SK-N-SH (cell line): ENCODE measurements around the gene PLLP. TPM values are rescaled to one million over a fixed set of nuclear protein-coding genes. Genes with fewer than 3 reads are reported as not detected.

Experiments used
- CTCF ChIA-PET: fragments of 300-600, 350-600 bp; formaldehyde crosslinking; extraction: SDS; loops from one replicate; lab custom pipeline; 2021; lab: Yijun Ruan, JAX
- POLR2A ChIA-PET: fragments of 350-600 bp; sonication (Branson Sonifier 250); formaldehyde crosslinking; extraction: SDS; loops from one replicate; lab custom pipeline; 2020; ENCODE audit warnings: antibody characterized with exemption, inconsistent platforms; lab: Yijun Ruan, JAX
- DNase-seq: peaks from one replicate; pipeline ENCODE4 v3.0.0; 2012
- H2AFZ ChIP-seq: fragments of 200-600 bp; sonication (generic); 2 replicates; pipeline ENCODE4 v1.8.1; 2016; ENCODE audit warnings: antibody characterized with exemption, mild to moderate bottlenecking, low read depth
- H3F3A ChIP-seq: fragments of 200-600 bp; sonication (generic); replicated peaks from 2 replicates; pipeline ENCODE3; 2016; ENCODE audit warnings: antibody characterized with exemption, mild to moderate bottlenecking; ENCODE audit not compliant: insufficient read depth
- H3K27ac ChIP-seq, 2 experiments: fragments of 200-500 bp in 1 of 2; fragments of 200-600 bp in 1 of 2; sonication (Bioruptor generic) in 1 of 2; sonication (generic), shearing (Covaris generic) in 1 of 2; 2 replicates each; pipeline versions ENCODE4 v1.5.1 to v1.6.1; 2014 to 2016; ENCODE audit warnings: low read depth in 2 of 2, inconsistent platforms in 1 of 2, low read length in 1 of 2, mild to moderate bottlenecking in 1 of 2, mixed read lengths in 1 of 2
- H3K27me3 ChIP-seq: fragments of 200-600 bp; sonication (generic), shearing (Covaris generic); 2 replicates; pipeline ENCODE4 v1.6.1; 2016; ENCODE audit warnings: mixed run types; ENCODE audit not compliant: insufficient read depth
- H3K36me3 ChIP-seq, 2 experiments: fragments of 200-500 bp in 1 of 2; fragments of 200-600 bp in 1 of 2; sonication (Bioruptor generic) in 1 of 2; sonication (generic) in 1 of 2; replicated peaks in 1 of 2; 2 replicates each; pipeline versions ENCODE3 to v1.5.1; 2014 to 2016; ENCODE audit warnings: low read length in 1 of 2, mild to moderate bottlenecking in 1 of 2; ENCODE audit not compliant: insufficient read depth in 2 of 2, control insufficient read depth in 1 of 2
- H3K4me1 ChIP-seq, 2 experiments: fragments of 200-500 bp in 1 of 2; fragments of 200-600 bp in 1 of 2; sonication (Bioruptor generic) in 1 of 2; sonication (generic), shearing (Covaris generic) in 1 of 2; 2 replicates each; pipeline versions ENCODE4 v1.5.1 to v1.6.1; 2014 to 2016; ENCODE audit warnings: low read depth in 1 of 2, low read length in 1 of 2, mixed run types in 1 of 2; ENCODE audit not compliant: insufficient read depth in 2 of 2, control insufficient read depth in 1 of 2
- H3K4me2 ChIP-seq: fragments of 200-600 bp; sonication (generic), shearing (Covaris generic); 2 replicates; pipeline ENCODE4 v1.6.1; 2017; ENCODE audit warnings: mixed run types
- H3K4me3 ChIP-seq, 2 experiments: fragments of 200-500 bp in 1 of 2; fragments of 200-600 bp in 1 of 2; sonication (Bioruptor generic) in 1 of 2; sonication (generic), shearing (Covaris generic) in 1 of 2; 2 replicates each; pipeline versions ENCODE4 v1.5.1 to v1.8.1; 2014 to 2016; ENCODE audit warnings: low read depth in 2 of 2, inconsistent platforms in 1 of 2, low read length in 1 of 2, mild to moderate bottlenecking in 1 of 2, mixed read lengths in 1 of 2, moderate library complexity in 1 of 2
- H3K79me2 ChIP-seq: fragments of 200-600 bp; sonication (generic); 2 replicates; pipeline ENCODE4 v1.8.1; 2017; ENCODE audit warnings: mild to moderate bottlenecking; ENCODE audit not compliant: insufficient read depth
- H3K9ac ChIP-seq: fragments of 200-600 bp; sonication (generic); 2 replicates; pipeline ENCODE4 v1.6.1; 2017; ENCODE audit warnings: mixed run types
- H3K9me2 ChIP-seq: fragments of 200-600 bp; sonication (generic); 2 replicates; pipeline ENCODE4 v1.6.1; 2017; ENCODE audit warnings: mixed run types
- H3K9me3 ChIP-seq: fragments of 200-600 bp; sonication (generic); 2 replicates; pipeline ENCODE4 v1.6.1; 2017; ENCODE audit warnings: mixed run types, mild to moderate bottlenecking, moderate library complexity
- H4K20me1 ChIP-seq: fragments of 200-600 bp; sonication (generic); 2 replicates; pipeline ENCODE4 v1.6.1; 2017; ENCODE audit warnings: mild to moderate bottlenecking, mixed run types; ENCODE audit not compliant: insufficient read depth
- CHD2 ChIP-seq: fragments of 150-350 bp; IDR thresholded peaks from 2 replicates; pipeline ENCODE4 v1.6.1; 2018; ENCODE audit warnings: low read length; ENCODE audit not compliant: partially characterized antibody
- ELF1 ChIP-seq: IDR thresholded peaks from 2 replicates; pipeline ENCODE4 v1.4.0; 2012
- EP300 ChIP-seq, 2 experiments: IDR thresholded peaks; 2 replicates each; pipeline versions ENCODE4 v1.4.0 to v1.6.1; 2012; ENCODE audit warnings: borderline replicate concordance in 1 of 2, low read depth in 1 of 2, low read length in 1 of 2
- FOSL2 ChIP-seq: IDR thresholded peaks from 2 replicates; pipeline ENCODE4 v1.4.0; 2012; ENCODE audit warnings: low read depth, mild to moderate bottlenecking, moderate library complexity, borderline replicate concordance
- GABPA ChIP-seq: IDR thresholded peaks from 2 replicates; pipeline ENCODE4 v1.4.0; 2012; ENCODE audit warnings: low read depth, mild to moderate bottlenecking
- GATA2 ChIP-seq: sonication (generic); formaldehyde crosslinking; IDR thresholded peaks from 2 replicates; pipeline ENCODE4 v1.5.0; 2020; ENCODE audit warnings: mild to moderate bottlenecking, missing genetic modification reagents
- IRF3 ChIP-seq: fragments of 150-350 bp; IDR thresholded peaks from 2 replicates; pipeline ENCODE4 v1.6.1; 2016; ENCODE audit warnings: mild to moderate bottlenecking, low read depth, low read length
- JUND ChIP-seq: IDR thresholded peaks from 2 replicates; pipeline ENCODE4 v1.4.0; 2012
- MEF2A ChIP-seq: IDR thresholded peaks from 2 replicates; pipeline ENCODE4 v1.4.0; 2012; ENCODE audit warnings: low read depth, borderline replicate concordance
- NFIC ChIP-seq: IDR thresholded peaks from 2 replicates; pipeline ENCODE4 v1.4.0; 2012; ENCODE audit warnings: borderline replicate concordance
- POLR2AphosphoS5 ChIP-seq: IDR thresholded peaks from 2 replicates; pipeline ENCODE4 v1.6.1; 2012; ENCODE audit warnings: low read depth, low read length
- RCOR1 ChIP-seq: fragments of 150-350 bp; IDR thresholded peaks from 2 replicates; pipeline ENCODE4 v1.6.1; 2017; ENCODE audit warnings: antibody characterized with exemption, low read length
- RFX5 ChIP-seq: IDR thresholded peaks from 2 replicates; pipeline ENCODE4 v1.6.1; 2012; ENCODE audit warnings: mild to moderate bottlenecking, improper control_type of control experiment, low read length
- RXRA ChIP-seq: IDR thresholded peaks from 2 replicates; pipeline ENCODE4 v1.4.0; 2012; ENCODE audit warnings: low read depth, mild to moderate bottlenecking, borderline replicate concordance
- TEAD4 ChIP-seq: IDR thresholded peaks from 2 replicates; pipeline ENCODE4 v1.4.0; 2012; ENCODE audit warnings: mild to moderate bottlenecking, borderline replicate concordance; ENCODE audit not compliant: insufficient read depth
- USF1 ChIP-seq: IDR thresholded peaks from 2 replicates; pipeline ENCODE4 v1.4.0; 2012; ENCODE audit warnings: low read depth, borderline replicate concordance
- USF2 ChIP-seq: fragments of 150-350 bp; IDR thresholded peaks from 2 replicates; pipeline ENCODE4 v1.6.1; 2017; ENCODE audit warnings: antibody characterized with exemption, low read length, low read depth, borderline replicate concordance
- YY1 ChIP-seq: IDR thresholded peaks from 2 replicates; pipeline ENCODE4 v1.4.0; 2012; ENCODE audit warnings: low read depth, mild to moderate bottlenecking
- ZBTB33 ChIP-seq: IDR thresholded peaks from 2 replicates; pipeline ENCODE4 v1.4.0; 2012; ENCODE audit warnings: low read depth, borderline replicate concordance
- WGBS: methylation state at CpG from one replicate; pipeline ENCODE4 v1.1.6; 2017; ENCODE audit warnings: low lambda C conversion rate; 5-methylcytosine and 5-hydroxymethylcytosine counted together
- polyA plus RNA-seq, 3 experiments: library from polyadenylated mRNA; depleted of rRNA; stranded (reverse); fragments of >200 nt; gene quantifications; 2 replicates each; pipeline ENCODE4 v1.2.3, GENCODE V29; 2012
- TF ChIP-seq, protein P1 (sequence below): IDR thresholded peaks from 2 replicates; pipeline ENCODE4; 2012

The PLLP gene
- polyA plus RNA-seq, 1 of the 3 experiments (the other 2 are of a cell fraction): 1.3 TPM

- no peaks in the 10 kb centered on the region for H3K9me2 ChIP-seq
- CTCF ChIA-PET: interaction anchor here (1.4 kb wide), 1 partner anchor 10 kb away, joined by 6 read pairs; no protein-coding TSS in a partner anchor
- no peaks in the 10 kb centered on the region for H3K9me3 ChIP-seq
- H3K79me2 ChIP-seq: 0 out of 2 replicates have a peak, but pooled peaks cover 3% of the 10 kb centered on the region
- no peak for DNase-seq
- peaks cover 18% of the 10 kb centered on the region for H3F3A ChIP-seq
- no peaks in the 10 kb centered on the region for H4K20me1 ChIP-seq
- 100% methylated on average over 1 of the region's 1 CpG for WGBS
- peaks cover 57 to 78% of the 10 kb centered on the region in 2 experiments for H3K36me3 ChIP-seq
- H3K27me3 ChIP-seq: no peaks in the 10 kb centered on the region
- no peak for TF ChIP-seq TEAD4
- no peak for TF ChIP-seq EP300 (IDR thresholded peaks at IDR 0.05; ENCODE audit: borderline replicate concordance in 1 of 2, low read depth in 1 of 2, low read length in 1 of 2)
- TF ChIP-seq RCOR1: no peak
- no peak for TF ChIP-seq IRF3
- no peak for TF ChIP-seq GATA2 (CRISPR knock-in tag)
- no peak for TF ChIP-seq GABPA
- no peak for TF ChIP-seq USF1
- TF ChIP-seq, protein P1, sequence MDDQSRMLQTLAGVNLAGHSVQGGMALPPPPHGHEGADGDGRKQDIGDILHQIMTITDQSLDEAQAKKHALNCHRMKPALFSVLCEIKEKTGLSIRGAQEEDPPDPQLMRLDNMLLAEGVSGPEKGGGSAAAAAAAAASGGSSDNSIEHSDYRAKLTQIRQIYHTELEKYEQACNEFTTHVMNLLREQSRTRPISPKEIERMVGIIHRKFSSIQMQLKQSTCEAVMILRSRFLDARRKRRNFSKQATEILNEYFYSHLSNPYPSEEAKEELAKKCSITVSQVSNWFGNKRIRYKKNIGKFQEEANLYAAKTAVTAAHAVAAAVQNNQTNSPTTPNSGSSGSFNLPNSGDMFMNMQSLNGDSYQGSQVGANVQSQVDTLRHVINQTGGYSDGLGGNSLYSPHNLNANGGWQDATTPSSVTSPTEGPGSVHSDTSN: no peak
- TF ChIP-seq ELF1: no peak
- no peak for TF ChIP-seq MEF2A
- no peak overlapping the region for H3K9ac ChIP-seq
- no peak overlapping the region for H3K4me2 ChIP-seq
- H2AFZ ChIP-seq: no peak overlapping the region
- no peak overlapping the region for H3K27ac ChIP-seq
- H3K4me3 ChIP-seq: no peak overlapping the region
- H3K4me1 ChIP-seq: peaks cover 8 to 17% of the 10 kb centered on the region in 2 experiments; a peak in 3 of 4 replicates
- POLR2A ChIA-PET: no interaction called here
Observed at GRCh38 chr16:57223057-57223456, 61.4 kb downstream of the PLLP start.

DNA sequence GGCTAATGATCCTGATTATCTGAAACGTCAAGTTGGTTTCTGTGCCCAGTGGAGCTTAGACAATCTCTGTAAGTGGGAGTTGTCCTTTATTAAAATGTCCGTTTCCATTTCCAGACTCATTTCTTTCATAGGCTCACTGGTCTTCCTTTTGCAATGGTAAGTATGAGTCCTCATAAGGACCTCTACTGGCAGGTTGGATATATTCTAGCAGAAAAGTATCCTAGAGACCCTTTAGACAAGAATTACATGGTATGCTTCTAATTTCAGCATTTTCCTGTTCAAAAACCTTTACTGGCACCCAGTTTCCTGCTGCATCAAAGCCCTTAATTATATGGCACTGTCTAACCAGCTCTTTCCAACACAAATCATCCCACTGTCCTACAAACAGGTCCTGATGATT is 67.5 kb downstream of the PLLP start:
- H3F3A ChIP-seq: peaks cover 6% of the 10 kb centered on the region
- no peak overlapping the region for H3K9ac ChIP-seq
- no peaks in the 10 kb centered on the region for H4K20me1 ChIP-seq
- H3K4me3 ChIP-seq: no peak overlapping the region
- no peak overlapping the region for H2AFZ ChIP-seq
- H3K4me2 ChIP-seq: no peak overlapping the region
- no peaks in the 10 kb centered on the region for H3K9me3 ChIP-seq
- H3K79me2 ChIP-seq: 0 out of 2 replicates have a peak, but pooled peaks cover 3% of the 10 kb centered on the region
- H3K27ac ChIP-seq: no peak overlapping the region
- ChIA-PET POLR2A (no interaction called here), CTCF (no interaction called here)
- H3K36me3 ChIP-seq: peaks cover 74 to 92% of the 10 kb centered on the region in 2 experiments
- DNase-seq: no peak
- WGBS: 100% methylated on average over 2 of the region's 2 CpGs
- no peaks in the 10 kb centered on the region for H3K9me2 ChIP-seq
- no peaks in the 10 kb centered on the region for H3K4me1 ChIP-seq
- TF ChIP-seq JUND (no peak), CHD2 (no peak), RXRA (no peak), NFIC (no peak), RFX5 (no peak), USF2 (no peak), POLR2AphosphoS5 (no peak), FOSL2 (no peak), YY1 (no peak), ZBTB33 (no peak)
- no peaks in the 10 kb centered on the region for H3K27me3 ChIP-seq
